ENCODE data around the gene CHST9. TPM values are rescaled to one million over a fixed set of nuclear protein-coding genes. Genes with fewer than 3 reads are reported as not detected.

The CHST9 gene
- total RNA-seq, 1 experiment from 2014 or later = 19.2 TPM

DNA sequence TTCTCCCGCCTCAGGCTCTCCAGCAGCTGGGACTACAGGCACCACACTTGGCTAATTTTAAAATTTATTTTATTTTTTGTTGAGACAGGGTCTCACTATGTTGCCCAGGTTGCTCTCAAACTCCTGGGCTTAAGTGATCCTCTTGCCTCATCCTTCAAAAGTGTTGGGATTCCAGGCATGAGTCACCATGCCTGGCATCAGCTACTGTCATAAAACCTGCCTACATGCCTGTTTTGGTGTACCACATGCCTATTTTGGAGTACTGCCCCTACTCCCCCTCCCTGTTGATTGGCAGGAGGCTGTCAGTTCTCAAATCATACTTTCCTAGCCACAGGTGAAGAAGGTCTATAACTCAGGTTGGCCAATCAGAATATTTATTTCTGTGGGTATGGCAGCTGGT, 64.0 kb downstream of the CHST9 start:
- POLR2A ChIA-PET = no interaction called here

DNA sequence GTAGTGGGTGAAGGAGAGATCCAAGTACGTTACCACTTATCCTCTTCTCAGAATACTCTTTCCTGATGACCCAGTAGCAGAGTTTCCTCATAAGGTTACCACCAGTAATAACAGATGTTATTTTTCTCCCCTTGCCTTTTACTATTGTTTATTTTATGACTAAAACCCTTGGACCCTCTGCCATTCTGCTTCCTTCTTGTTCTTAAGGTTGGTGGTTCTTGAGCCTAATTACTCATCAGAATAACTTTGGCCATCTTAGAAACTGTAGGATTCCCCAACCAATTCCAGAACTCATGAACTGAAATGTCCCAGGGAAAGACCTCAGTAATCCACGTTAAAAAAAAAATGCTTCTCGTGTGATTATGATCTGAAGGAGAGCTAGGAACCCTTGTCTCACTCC, 64.9 kb downstream of the CHST9 start:
- ChIA-PET POLR2A (no interaction called here), CTCF (no interaction called here)
- Mint-ChIP-seq H3K9me3 (no peaks in the 10 kb centered on the region; the same call in 1 of the 2 replicates), H3K4me1 (peaks cover 35% of the 10 kb centered on the region), H3K27me3 (ENCODE audit: low read depth) (no peaks in the 10 kb centered on the region), H3K36me3 (peaks cover 14% of the 10 kb centered on the region; the same call in 1 of the 2 replicates), H3K4me3 (no peak overlapping the region), H3K27ac (no peak overlapping the region)
- no peak for TF ChIP-seq FOXP1 (CRISPR knock-in tag; IDR thresholded peaks at IDR 0.05; ENCODE audit: borderline replicate concordance)
- TF ChIP-seq NFATC4 (CRISPR knock-in tag; IDR thresholded peaks at IDR 0.05) = no peak
- TF ChIP-seq, protein P1, sequence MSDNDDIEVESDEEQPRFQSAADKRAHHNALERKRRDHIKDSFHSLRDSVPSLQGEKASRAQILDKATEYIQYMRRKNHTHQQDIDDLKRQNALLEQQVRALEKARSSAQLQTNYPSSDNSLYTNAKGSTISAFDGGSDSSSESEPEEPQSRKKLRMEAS (CRISPR knock-in tag; IDR thresholded peaks at IDR 0.05) = no peak
- no peak for TF ChIP-seq FOXJ3 (CRISPR knock-in tag; IDR thresholded peaks at IDR 0.05; ENCODE audit: borderline replicate concordance)
- TF ChIP-seq, protein P2, sequence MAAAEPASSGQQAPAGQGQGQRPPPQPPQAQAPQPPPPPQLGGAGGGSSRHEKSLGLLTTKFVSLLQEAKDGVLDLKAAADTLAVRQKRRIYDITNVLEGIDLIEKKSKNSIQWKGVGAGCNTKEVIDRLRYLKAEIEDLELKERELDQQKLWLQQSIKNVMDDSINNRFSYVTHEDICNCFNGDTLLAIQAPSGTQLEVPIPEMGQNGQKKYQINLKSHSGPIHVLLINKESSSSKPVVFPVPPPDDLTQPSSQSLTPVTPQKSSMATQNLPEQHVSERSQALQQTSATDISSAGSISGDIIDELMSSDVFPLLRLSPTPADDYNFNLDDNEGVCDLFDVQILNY (CRISPR knock-in tag; IDR thresholded peaks at IDR 0.05) = no peak
- TF ChIP-seq ZNF671 (CRISPR knock-in tag; IDR thresholded peaks at IDR 0.05) = no peak
- TF ChIP-seq, protein P3, sequence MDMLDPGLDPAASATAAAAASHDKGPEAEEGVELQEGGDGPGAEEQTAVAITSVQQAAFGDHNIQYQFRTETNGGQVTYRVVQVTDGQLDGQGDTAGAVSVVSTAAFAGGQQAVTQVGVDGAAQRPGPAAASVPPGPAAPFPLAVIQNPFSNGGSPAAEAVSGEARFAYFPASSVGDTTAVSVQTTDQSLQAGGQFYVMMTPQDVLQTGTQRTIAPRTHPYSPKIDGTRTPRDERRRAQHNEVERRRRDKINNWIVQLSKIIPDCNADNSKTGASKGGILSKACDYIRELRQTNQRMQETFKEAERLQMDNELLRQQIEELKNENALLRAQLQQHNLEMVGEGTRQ (CRISPR knock-in tag; IDR thresholded peaks at IDR 0.05) = no peak
- TF ChIP-seq, protein P4, sequence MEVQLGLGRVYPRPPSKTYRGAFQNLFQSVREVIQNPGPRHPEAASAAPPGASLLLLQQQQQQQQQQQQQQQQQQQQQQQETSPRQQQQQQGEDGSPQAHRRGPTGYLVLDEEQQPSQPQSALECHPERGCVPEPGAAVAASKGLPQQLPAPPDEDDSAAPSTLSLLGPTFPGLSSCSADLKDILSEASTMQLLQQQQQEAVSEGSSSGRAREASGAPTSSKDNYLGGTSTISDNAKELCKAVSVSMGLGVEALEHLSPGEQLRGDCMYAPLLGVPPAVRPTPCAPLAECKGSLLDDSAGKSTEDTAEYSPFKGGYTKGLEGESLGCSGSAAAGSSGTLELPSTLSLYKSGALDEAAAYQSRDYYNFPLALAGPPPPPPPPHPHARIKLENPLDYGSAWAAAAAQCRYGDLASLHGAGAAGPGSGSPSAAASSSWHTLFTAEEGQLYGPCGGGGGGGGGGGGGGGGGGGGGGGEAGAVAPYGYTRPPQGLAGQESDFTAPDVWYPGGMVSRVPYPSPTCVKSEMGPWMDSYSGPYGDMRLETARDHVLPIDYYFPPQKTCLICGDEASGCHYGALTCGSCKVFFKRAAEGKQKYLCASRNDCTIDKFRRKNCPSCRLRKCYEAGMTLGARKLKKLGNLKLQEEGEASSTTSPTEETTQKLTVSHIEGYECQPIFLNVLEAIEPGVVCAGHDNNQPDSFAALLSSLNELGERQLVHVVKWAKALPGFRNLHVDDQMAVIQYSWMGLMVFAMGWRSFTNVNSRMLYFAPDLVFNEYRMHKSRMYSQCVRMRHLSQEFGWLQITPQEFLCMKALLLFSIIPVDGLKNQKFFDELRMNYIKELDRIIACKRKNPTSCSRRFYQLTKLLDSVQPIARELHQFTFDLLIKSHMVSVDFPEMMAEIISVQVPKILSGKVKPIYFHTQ (CRISPR knock-in tag; IDR thresholded peaks at IDR 0.05) = no peak
- no peak for TF ChIP-seq SOX15 (CRISPR knock-in tag; IDR thresholded peaks at IDR 0.05)
- no peak for TF ChIP-seq ZNF138 (CRISPR knock-in tag; conservative IDR thresholded peaks at IDR 0.05)
- no peak for TF ChIP-seq GTF2I (CRISPR knock-in tag; conservative IDR thresholded peaks at IDR 0.05)
- no peak for DNase-seq (ENCODE audit: low spot score)
- ATAC-seq = no peak

More for the DNA sequence above, 64.0 kb downstream of the CHST9 start:
- H3K27me3 Mint-ChIP-seq (ENCODE audit: low read depth) = no peaks in the 10 kb centered on the region
- H3K27ac Mint-ChIP-seq = no peak overlapping the region
- CTCF ChIA-PET = no interaction called here
- ATAC-seq = no peak
- no peak for TF ChIP-seq IRF2 (CRISPR knock-in tag; IDR thresholded peaks at IDR 0.05; ENCODE audit: borderline replicate concordance, low read depth)
- no peak for TF ChIP-seq ZNF121 (CRISPR knock-in tag; IDR thresholded peaks at IDR 0.05)
- TF ChIP-seq, protein P5, sequence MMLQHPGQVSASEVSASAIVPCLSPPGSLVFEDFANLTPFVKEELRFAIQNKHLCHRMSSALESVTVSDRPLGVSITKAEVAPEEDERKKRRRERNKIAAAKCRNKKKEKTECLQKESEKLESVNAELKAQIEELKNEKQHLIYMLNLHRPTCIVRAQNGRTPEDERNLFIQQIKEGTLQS (CRISPR knock-in tag; conservative IDR thresholded peaks at IDR 0.05) = no peak
- no peak for TF ChIP-seq RORB (CRISPR knock-in tag; IDR thresholded peaks at IDR 0.05)
- TF ChIP-seq, protein P6, sequence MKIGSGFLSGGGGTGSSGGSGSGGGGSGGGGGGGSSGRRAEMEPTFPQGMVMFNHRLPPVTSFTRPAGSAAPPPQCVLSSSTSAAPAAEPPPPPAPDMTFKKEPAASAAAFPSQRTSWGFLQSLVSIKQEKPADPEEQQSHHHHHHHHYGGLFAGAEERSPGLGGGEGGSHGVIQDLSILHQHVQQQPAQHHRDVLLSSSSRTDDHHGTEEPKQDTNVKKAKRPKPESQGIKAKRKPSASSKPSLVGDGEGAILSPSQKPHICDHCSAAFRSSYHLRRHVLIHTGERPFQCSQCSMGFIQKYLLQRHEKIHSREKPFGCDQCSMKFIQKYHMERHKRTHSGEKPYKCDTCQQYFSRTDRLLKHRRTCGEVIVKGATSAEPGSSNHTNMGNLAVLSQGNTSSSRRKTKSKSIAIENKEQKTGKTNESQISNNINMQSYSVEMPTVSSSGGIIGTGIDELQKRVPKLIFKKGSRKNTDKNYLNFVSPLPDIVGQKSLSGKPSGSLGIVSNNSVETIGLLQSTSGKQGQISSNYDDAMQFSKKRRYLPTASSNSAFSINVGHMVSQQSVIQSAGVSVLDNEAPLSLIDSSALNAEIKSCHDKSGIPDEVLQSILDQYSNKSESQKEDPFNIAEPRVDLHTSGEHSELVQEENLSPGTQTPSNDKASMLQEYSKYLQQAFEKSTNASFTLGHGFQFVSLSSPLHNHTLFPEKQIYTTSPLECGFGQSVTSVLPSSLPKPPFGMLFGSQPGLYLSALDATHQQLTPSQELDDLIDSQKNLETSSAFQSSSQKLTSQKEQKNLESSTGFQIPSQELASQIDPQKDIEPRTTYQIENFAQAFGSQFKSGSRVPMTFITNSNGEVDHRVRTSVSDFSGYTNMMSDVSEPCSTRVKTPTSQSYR (CRISPR knock-in tag; IDR thresholded peaks at IDR 0.05) = no peak
- no peak for TF ChIP-seq ETV6 (CRISPR knock-in tag; IDR thresholded peaks at IDR 0.05)
- TF ChIP-seq, protein P7, sequence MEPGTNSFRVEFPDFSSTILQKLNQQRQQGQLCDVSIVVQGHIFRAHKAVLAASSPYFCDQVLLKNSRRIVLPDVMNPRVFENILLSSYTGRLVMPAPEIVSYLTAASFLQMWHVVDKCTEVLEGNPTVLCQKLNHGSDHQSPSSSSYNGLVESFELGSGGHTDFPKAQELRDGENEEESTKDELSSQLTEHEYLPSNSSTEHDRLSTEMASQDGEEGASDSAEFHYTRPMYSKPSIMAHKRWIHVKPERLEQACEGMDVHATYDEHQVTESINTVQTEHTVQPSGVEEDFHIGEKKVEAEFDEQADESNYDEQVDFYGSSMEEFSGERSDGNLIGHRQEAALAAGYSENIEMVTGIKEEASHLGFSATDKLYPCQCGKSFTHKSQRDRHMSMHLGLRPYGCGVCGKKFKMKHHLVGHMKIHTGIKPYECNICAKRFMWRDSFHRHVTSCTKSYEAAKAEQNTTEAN (CRISPR knock-in tag; IDR thresholded peaks at IDR 0.05) = no peak
- peaks cover 6% of the 10 kb centered on the region; the same call in 1 of the 2 replicates for H3K36me3 Mint-ChIP-seq
- no peaks in the 10 kb centered on the region for H3K9me3 Mint-ChIP-seq
- no peak overlapping the region for H3K4me3 Mint-ChIP-seq
- H3K4me1 Mint-ChIP-seq = peaks cover 37% of the 10 kb centered on the region
- DNase-seq (ENCODE audit: low spot score) = no peak

Measured in WTC11 (cell line).